Measurements from ENCODE around the gene SLCO2A1. TPM values are rescaled to one million over a fixed set of nuclear protein-coding genes. Genes with fewer than 3 reads are reported as not detected.

The SLCO2A1 gene
- total and polyA plus RNA-seq, 2 of the 4 experiments (the other 2 are of a cell fraction), result under 0.01 to 1.5 TPM

DNA sequence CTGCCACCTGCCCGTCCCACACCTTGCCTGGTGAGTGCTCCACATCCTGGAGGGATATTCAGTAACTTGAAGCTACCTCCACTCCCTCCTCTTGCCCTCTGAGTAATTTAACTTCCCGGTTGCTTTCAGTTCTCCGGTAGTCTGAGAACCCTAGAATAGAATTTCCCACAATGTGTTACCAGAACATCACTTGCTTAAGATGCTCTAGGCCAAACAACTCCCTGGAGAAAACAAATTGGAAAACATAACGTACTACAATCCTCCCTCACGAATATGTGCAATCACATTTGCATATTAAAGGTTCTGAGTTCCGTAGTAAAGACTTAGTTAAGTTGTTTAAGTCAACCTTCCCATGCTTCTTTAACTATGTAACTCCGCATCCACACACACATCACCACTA is 44.8 kb downstream of the SLCO2A1 start:
- H2BK15ac ChIP-seq (ENCODE audit: low read depth, low read length), result no peak overlapping the region
- DNase-seq, result no peak
- no peak overlapping the region for H3K14ac ChIP-seq (replicated peaks; ENCODE audit: low read depth, low read length)
- no peak overlapping the region for H2AFZ ChIP-seq (replicated peaks; ENCODE audit: low read length, poor library complexity)
- no peak overlapping the region for H3K27ac ChIP-seq (ENCODE audit: insufficient read depth, low read length)
- no peaks in the 10 kb centered on the region; the same call in 1 of the 2 replicates for H3K27me3 ChIP-seq (ENCODE audit: control insufficient read depth, insufficient read depth, low read length)
- H3K23ac ChIP-seq (ENCODE audit: low read depth, low read length), result no peak overlapping the region
- H3K36me3 ChIP-seq (ENCODE audit: control insufficient read depth, insufficient read depth, low read length), result no peaks in the 10 kb centered on the region
- no peak overlapping the region for H2BK5ac ChIP-seq (ENCODE audit: low read depth, low read length, poor library complexity, severe bottlenecking)
- H3K4me3 ChIP-seq (ENCODE audit: insufficient read depth, low read depth, low read length), result no peak overlapping the region
- BruUV-seq (replicated peaks), result no TSS peak
- no peaks in the 10 kb centered on the region for H4K20me1 ChIP-seq (ENCODE audit: insufficient read depth, low read length)
- ChIA-PET CTCF (no interaction called here), POLR2A (ENCODE audit: unreplicated experiment) (no interaction called here)
- H3K56ac ChIP-seq (ENCODE audit: extremely low read depth, insufficient read depth, low read length), result no peak overlapping the region
- no peak for ATAC-seq (ENCODE audit: low read depth)
- H2AK9ac ChIP-seq (replicated peaks; ENCODE audit: low read depth, low read length, poor library complexity), result no peak overlapping the region
- H3K9ac ChIP-seq (ENCODE audit: low read depth, low read length), result no peak overlapping the region
- WGBS, 2 experiments (ENCODE audit: extremely low coverage in 2 of 2, insufficient read length in 1 of 2), result 100% methylated on average over 1 of the region's 7 CpGs; no CpG with 5 or more reads in 1 of the 2 experiments
- intact Hi-C loops (cut with micrococcal nuclease), result no loop called here
- no peak overlapping the region for H4K91ac ChIP-seq (ENCODE audit: insufficient read depth, low read depth, low read length)
- no peak overlapping the region for H4K5ac ChIP-seq (ENCODE audit: low read depth, low read length)
- no peak overlapping the region for H3K4me2 ChIP-seq (ENCODE audit: low read depth, low read length)
- no peak overlapping the region for H2BK20ac ChIP-seq (ENCODE audit: low read depth, low read length)
- in situ Hi-C loops (cut with MboI; ENCODE audit: low sequenced_read_pairs), result no loop called here
- no peak overlapping the region for H3K18ac ChIP-seq (ENCODE audit: low read depth, low read length)
- H2BK120ac ChIP-seq (ENCODE audit: low read depth, low read length), result no peak overlapping the region
- no peaks in the 10 kb centered on the region for H3K79me1 ChIP-seq (ENCODE audit: low read depth in 1 of 2, low read length in 2 of 2)
- no peaks in the 10 kb centered on the region; the same call in 1 of the 2 replicates for H3K9me1 ChIP-seq (ENCODE audit: insufficient read depth, low read length)
- no peak overlapping the region for H2AK5ac ChIP-seq (ENCODE audit: low read depth, low read length)
- dilution Hi-C loops (cut with HindIII; ENCODE audit: low sequenced_read_pairs, unreplicated experiment), result no loop called here
- no peak for TF ChIP-seq MXI1 (IDR thresholded peaks at IDR 0.05; ENCODE audit: borderline replicate concordance, low read depth, low read length)
- H4K8ac ChIP-seq (ENCODE audit: low read depth in 2 of 2, low read length in 2 of 2), result no peak overlapping the region
- H3K9me3 ChIP-seq (ENCODE audit: control insufficient read depth, insufficient read depth, low read length), result no peaks in the 10 kb centered on the region
- H3K4me1 ChIP-seq (ENCODE audit: control insufficient read depth, insufficient read depth, low read length), result no peaks in the 10 kb centered on the region
- H3K4ac ChIP-seq (ENCODE audit: low read depth, low read length), result no peak overlapping the region
